Stimulated activated CD8-positive, alpha-beta memory T cell treated with anti-CD3 and anti-CD28 coated beads, Interleukin-4, amount 100 ng/mL, for 1 hour (primary cell): ENCODE data around the gene SLC25A43.

Source experiments
- DNase-seq, 2 donors: peaks; one replicate each; pipeline ENCODE4 v3.0.0-alpha.2; 2020; ENCODE audit warnings: low read depth in 2 of 2, low spot score in 1 of 2

Gene SLC25A43

GRCh38 chrX:119495734-119496726 lies 96.9 kb downstream of the SLC25A43 start:
- DNase-seq: no peak

GRCh38 chrX:119497185-119497584 lies 98.0 kb downstream of the SLC25A43 start:
- DNase-seq: no peak

GRCh38 chrX:119500061-119500800 lies 101.1 kb downstream of the SLC25A43 start:
- no peak for DNase-seq

GRCh38 chrX:119501511-119502148 lies 102.5 kb downstream of the SLC25A43 start:
- DNase-seq: no peak

GRCh38 chrX:119502727-119503483 lies 103.8 kb downstream of the SLC25A43 start:
- DNase-seq: no peak

- DNase-seq: no peak
Observed at GRCh38 chrX:119503484-119503861, 104.3 kb downstream of the SLC25A43 start.
